ENCODE measurements around the gene CHCHD6.

CHCHD6 gene

GRCh38 chr3:126989316-126990023 is 285.4 kb downstream of the CHCHD6 start:
- ChIA-PET POLR2A (no interaction called here), CTCF (no interaction called here)
- TF ChIP-seq ZNF384 (IDR thresholded peaks at IDR 0.05) (no peak), L3MBTL2 (conservative IDR thresholded peaks at IDR 0.05) (no peak), NFRKB (IDR thresholded peaks at IDR 0.05) (no peak), PKNOX1 (IDR thresholded peaks at IDR 0.05) (no peak), LEF1 (IDR thresholded peaks at IDR 0.05; ENCODE audit: borderline replicate concordance) (no peak), TARDBP (IDR thresholded peaks at IDR 0.05) (no peak), SP1 (IDR thresholded peaks at IDR 0.05) (no peak), CTBP1 (IDR thresholded peaks at IDR 0.05; ENCODE audit: borderline replicate concordance) (no peak), FOXK2 (IDR thresholded peaks at IDR 0.05) (no peak), HDGF (IDR thresholded peaks at IDR 0.05; ENCODE audit: borderline replicate concordance) (no peak), BHLHE40 (IDR thresholded peaks at IDR 0.05; ENCODE audit: borderline replicate concordance) (no peak), ARNT (IDR thresholded peaks at IDR 0.05) (no peak), SUZ12 (IDR thresholded peaks at IDR 0.05) (no peak), ELF4 (IDR thresholded peaks at IDR 0.05) (no peak), FOXA1 (IDR thresholded peaks at IDR 0.05) (no peak), FOXM1 (IDR thresholded peaks at IDR 0.05; ENCODE audit: borderline replicate concordance) (no peak)
- DNase-seq (ENCODE audit: extremely low spot score) = no peak

GRCh38 chr3:126990024-126990700 is 286.1 kb downstream of the CHCHD6 start:
- TF ChIP-seq LEF1 (IDR thresholded peaks at IDR 0.05; ENCODE audit: borderline replicate concordance) (no peak), BHLHE40 (IDR thresholded peaks at IDR 0.05; ENCODE audit: borderline replicate concordance) (no peak), ZNF384 (IDR thresholded peaks at IDR 0.05) (no peak), L3MBTL2 (conservative IDR thresholded peaks at IDR 0.05) (no peak), SP1 (IDR thresholded peaks at IDR 0.05) (no peak), ARNT (IDR thresholded peaks at IDR 0.05) (no peak), ELF4 (IDR thresholded peaks at IDR 0.05) (no peak), CTBP1 (IDR thresholded peaks at IDR 0.05; ENCODE audit: borderline replicate concordance) (no peak), HDGF (IDR thresholded peaks at IDR 0.05; ENCODE audit: borderline replicate concordance) (no peak), SUZ12 (IDR thresholded peaks at IDR 0.05) (no peak), PKNOX1 (IDR thresholded peaks at IDR 0.05) (no peak), FOXK2 (IDR thresholded peaks at IDR 0.05) (no peak), NFRKB (IDR thresholded peaks at IDR 0.05) (no peak), TARDBP (IDR thresholded peaks at IDR 0.05) (no peak), FOXM1 (IDR thresholded peaks at IDR 0.05; ENCODE audit: borderline replicate concordance) (no peak), FOXA1 (IDR thresholded peaks at IDR 0.05) (no peak)
- POLR2A ChIA-PET = no interaction called here
- DNase-seq (ENCODE audit: extremely low spot score) = no peak
- CTCF ChIA-PET = no interaction called here

- TF ChIP-seq TARDBP (IDR thresholded peaks at IDR 0.05) (no peak), BHLHE40 (IDR thresholded peaks at IDR 0.05; ENCODE audit: borderline replicate concordance) (no peak), ARNT (IDR thresholded peaks at IDR 0.05) (no peak), L3MBTL2 (conservative IDR thresholded peaks at IDR 0.05) (no peak), CTBP1 (IDR thresholded peaks at IDR 0.05; ENCODE audit: borderline replicate concordance) (no peak)
- ChIA-PET POLR2A (no interaction called here), CTCF (no interaction called here)
- DNase-seq (ENCODE audit: extremely low spot score) = no peak
These were observed 286.9 kb downstream of the CHCHD6 start for GRCh38 chr3:126990890-126991289.

GRCh38 chr3:126991366-126992200 is 287.5 kb downstream of the CHCHD6 start:
- TF ChIP-seq BHLHE40 (IDR thresholded peaks at IDR 0.05; ENCODE audit: borderline replicate concordance) (no peak), HDGF (IDR thresholded peaks at IDR 0.05; ENCODE audit: borderline replicate concordance) (no peak), LEF1 (IDR thresholded peaks at IDR 0.05; ENCODE audit: borderline replicate concordance) (no peak)
- ChIA-PET CTCF (no interaction called here), POLR2A (no interaction called here)
- no peak for DNase-seq (ENCODE audit: extremely low spot score)

GRCh38 chr3:126992216-126992615 is 288.2 kb downstream of the CHCHD6 start:
- ChIA-PET POLR2A (no interaction called here), CTCF (no interaction called here)
- no peak for DNase-seq (ENCODE audit: extremely low spot score)
- TF ChIP-seq SUZ12 (IDR thresholded peaks at IDR 0.05) (no peak), LEF1 (IDR thresholded peaks at IDR 0.05; ENCODE audit: borderline replicate concordance) (no peak), PKNOX1 (IDR thresholded peaks at IDR 0.05) (no peak), CTBP1 (IDR thresholded peaks at IDR 0.05; ENCODE audit: borderline replicate concordance) (no peak), ARNT (IDR thresholded peaks at IDR 0.05) (no peak), FOXA1 (IDR thresholded peaks at IDR 0.05) (no peak), HDGF (IDR thresholded peaks at IDR 0.05; ENCODE audit: borderline replicate concordance) (no peak), FOXM1 (IDR thresholded peaks at IDR 0.05; ENCODE audit: borderline replicate concordance) (no peak), L3MBTL2 (conservative IDR thresholded peaks at IDR 0.05) (no peak), TARDBP (IDR thresholded peaks at IDR 0.05) (no peak), NFRKB (IDR thresholded peaks at IDR 0.05) (no peak), ELF4 (IDR thresholded peaks at IDR 0.05) (no peak), BHLHE40 (IDR thresholded peaks at IDR 0.05; ENCODE audit: borderline replicate concordance) (no peak), ZNF384 (IDR thresholded peaks at IDR 0.05) (no peak), SP1 (IDR thresholded peaks at IDR 0.05) (no peak), FOXK2 (IDR thresholded peaks at IDR 0.05) (no peak)

Measured in HEK293T (cell line).